ENCODE measurements around the gene TMEM255A.

DNA sequence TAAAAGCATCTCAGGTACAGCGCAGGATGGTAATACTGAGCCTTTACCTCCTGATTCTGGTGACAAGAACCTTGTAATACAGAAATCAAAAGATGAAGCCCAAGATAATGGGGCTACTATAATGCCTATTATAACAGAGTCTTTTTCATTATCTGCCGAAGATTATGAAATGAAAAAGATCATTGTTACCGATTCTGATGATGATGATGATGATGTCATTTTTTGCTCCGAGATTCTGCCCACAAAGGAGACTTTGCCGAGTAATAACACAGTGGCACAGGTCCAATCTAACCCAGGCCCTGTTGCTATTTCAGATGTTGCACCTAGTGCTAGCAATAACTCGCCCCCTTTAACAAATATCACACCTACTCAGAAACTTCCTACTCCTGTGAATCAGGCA, 57.5 kb downstream of the TMEM255A start:
- TF ChIP-seq ZNF274 (IDR thresholded peaks at IDR 0.05; ENCODE audit: low read depth, low read length) (no peak), YY1 (IDR thresholded peaks at IDR 0.05; ENCODE audit: insufficient read depth, insufficient read length) (no peak)
